Nephron progenitor cell (in vitro differentiated cells): ENCODE measurements around the gene THSD4.

Source experiments
- DNase-seq: peaks from one replicate; pipeline ENCODE4 v3.0.0; 2021
- H3K27ac Mint-ChIP-seq: 2 replicates; pipeline ENCODE4 v1.8.0; 2021; ENCODE audit warnings: mild to moderate bottlenecking, moderate library complexity, mixed read lengths
- H3K27me3 Mint-ChIP-seq: 2 replicates; pipeline ENCODE4 v1.8.0; 2021; ENCODE audit warnings: mild to moderate bottlenecking, low read depth, mixed read lengths; ENCODE audit not compliant: poor library complexity
- H3K36me3 Mint-ChIP-seq: 2 replicates; pipeline ENCODE4 v1.8.0; 2021; ENCODE audit warnings: low read depth, mixed read lengths
- H3K4me1 Mint-ChIP-seq: 2 replicates; pipeline ENCODE4 v1.8.0; 2021; ENCODE audit warnings: mixed read lengths
- H3K4me3 Mint-ChIP-seq: 2 replicates; pipeline ENCODE4 v1.8.0; 2021; ENCODE audit warnings: mild to moderate bottlenecking, moderate library complexity, mixed read lengths
- H3K9me3 Mint-ChIP-seq: 2 replicates; pipeline ENCODE4 v1.8.0; 2021; ENCODE audit warnings: mild to moderate bottlenecking, moderate library complexity, mixed read lengths
- TF ChIP-seq, protein P1 (sequence below): fragments of 200-600 bp; sonication (generic); IDR thresholded peaks from 2 replicates; pipeline ENCODE4 v1.5.0; 2021; ENCODE audit warnings: antibody characterized with exemption

Gene THSD4

DNA sequence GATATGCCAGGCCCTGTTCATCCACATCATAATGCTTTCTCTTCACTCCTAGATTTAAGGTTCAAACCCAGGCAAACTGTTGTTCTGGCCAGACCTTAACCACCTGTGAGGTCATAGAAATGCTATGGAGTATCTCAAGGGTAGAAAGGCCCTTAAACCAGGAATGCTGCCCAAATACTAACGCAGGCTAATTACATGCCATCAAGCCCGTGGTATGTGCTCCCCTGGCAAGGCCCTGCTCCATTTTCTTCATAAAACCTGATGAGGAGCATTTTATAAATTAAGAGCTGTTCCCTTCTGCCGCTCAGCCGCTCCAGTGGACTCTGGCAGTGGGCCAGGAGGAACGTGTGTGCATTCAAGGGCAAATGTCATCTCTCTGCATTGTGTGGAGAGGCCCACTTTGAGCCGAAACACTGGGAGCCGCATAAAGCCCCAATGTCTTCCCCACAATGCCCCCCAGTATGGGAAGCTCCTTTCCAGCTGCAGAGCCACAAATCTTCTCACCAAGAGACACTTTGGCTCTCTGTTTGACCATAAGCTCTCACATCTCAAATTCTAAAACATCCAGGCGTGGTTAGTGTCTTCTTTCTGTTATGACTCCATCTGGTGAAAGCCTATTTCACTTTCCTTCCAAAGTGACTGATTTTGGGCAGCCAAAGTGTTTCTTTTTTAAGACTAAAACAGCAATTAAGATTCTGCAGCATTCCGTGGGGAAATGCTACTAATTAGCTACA is 484.3 kb downstream of the THSD4 start:
- Mint-ChIP-seq H3K27ac (peak overlapping the region; percentile 11), H3K4me3 (no peak overlapping the region), H3K4me1 (peaks cover 43% of the 10 kb centered on the region), H3K9me3 (peaks cover 27% of the 10 kb centered on the region), H3K27me3 (no peaks in the 10 kb centered on the region), H3K36me3 (peaks cover 25% of the 10 kb centered on the region)
- TF ChIP-seq, protein P1, sequence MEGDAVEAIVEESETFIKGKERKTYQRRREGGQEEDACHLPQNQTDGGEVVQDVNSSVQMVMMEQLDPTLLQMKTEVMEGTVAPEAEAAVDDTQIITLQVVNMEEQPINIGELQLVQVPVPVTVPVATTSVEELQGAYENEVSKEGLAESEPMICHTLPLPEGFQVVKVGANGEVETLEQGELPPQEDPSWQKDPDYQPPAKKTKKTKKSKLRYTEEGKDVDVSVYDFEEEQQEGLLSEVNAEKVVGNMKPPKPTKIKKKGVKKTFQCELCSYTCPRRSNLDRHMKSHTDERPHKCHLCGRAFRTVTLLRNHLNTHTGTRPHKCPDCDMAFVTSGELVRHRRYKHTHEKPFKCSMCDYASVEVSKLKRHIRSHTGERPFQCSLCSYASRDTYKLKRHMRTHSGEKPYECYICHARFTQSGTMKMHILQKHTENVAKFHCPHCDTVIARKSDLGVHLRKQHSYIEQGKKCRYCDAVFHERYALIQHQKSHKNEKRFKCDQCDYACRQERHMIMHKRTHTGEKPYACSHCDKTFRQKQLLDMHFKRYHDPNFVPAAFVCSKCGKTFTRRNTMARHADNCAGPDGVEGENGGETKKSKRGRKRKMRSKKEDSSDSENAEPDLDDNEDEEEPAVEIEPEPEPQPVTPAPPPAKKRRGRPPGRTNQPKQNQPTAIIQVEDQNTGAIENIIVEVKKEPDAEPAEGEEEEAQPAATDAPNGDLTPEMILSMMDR = no peak
- DNase-seq = no peak

DNA sequence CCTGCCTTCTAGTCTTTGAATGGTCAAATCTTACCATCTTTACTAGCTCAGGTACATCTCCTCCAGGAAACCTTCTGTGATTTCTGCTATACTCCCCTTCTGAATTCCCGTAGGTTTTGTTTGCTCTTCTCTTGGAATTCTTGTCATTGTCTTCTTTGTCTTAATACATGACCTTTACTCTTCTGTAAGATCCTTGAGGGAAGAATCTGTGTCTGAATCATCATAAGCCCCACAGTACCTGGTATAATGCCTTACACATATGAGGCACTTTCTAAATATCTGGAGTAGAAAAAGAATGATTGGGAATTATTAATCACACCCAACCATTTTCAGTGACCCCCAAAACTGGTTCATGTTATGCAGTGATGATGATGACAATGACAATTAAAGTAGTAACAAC is 485.0 kb downstream of the THSD4 start:
- DNase-seq = no peak
- H3K4me3 Mint-ChIP-seq = no peak overlapping the region

DNA sequence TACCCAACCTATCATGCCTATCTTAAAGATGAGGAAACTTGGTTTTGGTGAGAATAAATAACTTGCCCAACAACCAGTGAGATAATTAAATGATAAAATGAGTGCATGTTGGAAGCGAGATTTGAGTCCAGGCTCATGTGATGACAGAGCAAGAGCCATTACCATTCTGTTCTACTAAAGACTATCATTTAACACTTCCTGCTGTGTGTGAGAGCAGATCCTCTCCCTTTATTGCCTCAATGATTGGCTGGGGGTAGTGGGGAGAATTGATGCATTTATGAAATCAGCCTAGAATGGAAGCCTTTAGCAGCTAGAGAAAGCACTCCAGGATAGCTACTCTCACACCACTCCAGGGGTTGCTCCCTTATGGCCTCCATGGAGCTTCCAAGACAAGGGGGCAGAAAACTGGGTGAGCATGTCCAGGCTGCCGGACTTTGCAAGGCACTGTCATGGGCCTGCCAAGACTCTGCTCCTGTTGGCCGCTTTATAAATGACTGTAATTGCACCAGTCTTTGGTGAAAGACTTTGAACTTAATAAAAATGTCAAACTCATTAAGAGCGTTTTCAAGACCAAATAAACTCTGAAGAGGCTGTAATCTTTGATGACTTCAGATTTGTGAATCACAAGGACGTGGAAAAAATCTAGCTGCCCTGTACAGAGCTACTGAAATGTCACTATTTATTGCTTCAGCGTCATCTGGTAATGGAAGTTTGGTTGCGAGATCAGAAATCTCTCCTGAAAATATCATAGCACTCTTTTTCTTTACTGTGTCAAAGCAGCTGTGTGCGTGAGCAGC is 486.0 kb downstream of the THSD4 start:
- no peaks in the 10 kb centered on the region for H3K27me3 Mint-ChIP-seq
- no peak overlapping the region for H3K27ac Mint-ChIP-seq
- TF ChIP-seq, protein P1 = no peak
- no peak overlapping the region for H3K4me3 Mint-ChIP-seq
- DNase-seq = no peak
- H3K4me1 Mint-ChIP-seq = peaks cover 43% of the 10 kb centered on the region
- peaks cover 24% of the 10 kb centered on the region for H3K9me3 Mint-ChIP-seq
- peaks cover 24% of the 10 kb centered on the region for H3K36me3 Mint-ChIP-seq

More for the DNA sequence above, 485.0 kb downstream of the THSD4 start:
- Mint-ChIP-seq H3K27ac (peak overlapping the region; percentile 12), H3K27me3 (no peaks in the 10 kb centered on the region), H3K36me3 (peaks cover 26% of the 10 kb centered on the region), H3K9me3 (peaks cover 27% of the 10 kb centered on the region), H3K4me1 (peaks cover 43% of the 10 kb centered on the region)
- TF ChIP-seq, protein P1 = no peak

DNA sequence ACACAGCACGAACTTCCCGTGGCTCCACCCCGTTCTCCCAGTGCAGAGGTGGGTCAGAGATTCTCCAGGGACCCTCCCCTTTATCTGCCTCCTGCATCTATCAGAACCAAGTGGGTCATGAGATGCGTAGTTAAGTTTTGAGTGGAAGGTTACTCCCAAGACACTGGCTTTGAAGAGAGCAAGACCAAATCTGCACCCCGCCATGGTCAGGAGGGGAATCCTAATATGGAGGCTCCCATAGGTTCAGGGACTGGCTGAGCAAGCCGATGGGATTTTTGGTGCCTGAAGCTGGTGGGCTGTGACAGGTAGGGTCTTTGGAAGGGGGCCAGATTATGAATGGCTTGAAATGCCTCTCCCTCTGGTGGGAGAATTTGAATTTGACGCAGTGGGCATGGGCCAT is 488.1 kb downstream of the THSD4 start:
- TF ChIP-seq, protein P1 = no peak
- H3K9me3 Mint-ChIP-seq = peaks cover 22% of the 10 kb centered on the region
- no peaks in the 10 kb centered on the region for H3K27me3 Mint-ChIP-seq
- H3K36me3 Mint-ChIP-seq = peaks cover 22% of the 10 kb centered on the region
- H3K4me3 Mint-ChIP-seq = no peak overlapping the region
- H3K4me1 Mint-ChIP-seq = peaks cover 28% of the 10 kb centered on the region
- H3K27ac Mint-ChIP-seq = no peak overlapping the region
- no peak for DNase-seq

DNA sequence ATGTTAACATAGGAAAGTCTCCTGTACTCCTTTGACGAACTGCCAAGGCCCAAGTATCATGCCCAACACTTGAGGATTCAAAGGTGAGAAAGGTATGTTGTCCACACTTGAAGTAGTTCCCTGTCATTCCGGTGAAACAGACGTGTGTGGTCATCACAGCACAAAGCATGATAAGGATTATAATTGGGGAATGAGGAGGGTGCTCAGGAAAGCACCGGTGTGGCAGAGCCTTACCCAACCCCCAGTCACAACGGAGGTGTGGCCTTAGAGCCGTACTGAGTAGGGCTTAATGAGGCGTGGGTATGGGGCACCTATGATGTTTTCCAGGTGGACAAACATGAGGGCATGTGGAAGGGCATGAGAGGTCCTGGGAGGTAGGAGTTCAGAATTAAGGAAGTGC is 492.1 kb downstream of the THSD4 start:
- Mint-ChIP-seq H3K36me3 (peaks cover 22% of the 10 kb centered on the region), H3K4me1 (peaks cover 25% of the 10 kb centered on the region), H3K27ac (no peak overlapping the region), H3K9me3 (peaks cover 22% of the 10 kb centered on the region), H3K4me3 (no peak overlapping the region), H3K27me3 (no peaks in the 10 kb centered on the region)
- TF ChIP-seq, protein P1 = no peak
- no peak for DNase-seq
